SK-N-SH (cell line): ENCODE results near the gene FEM1B. TPM values are rescaled to one million over a fixed set of nuclear protein-coding genes. Genes with fewer than 3 reads are reported as not detected.

ENCODE experiments used
- CTCF ChIA-PET: fragments of 300-600, 350-600 bp; formaldehyde crosslinking; extraction: SDS; loops from one replicate; lab custom pipeline; 2021; lab: Yijun Ruan, JAX
- POLR2A ChIA-PET: fragments of 350-600 bp; sonication (Branson Sonifier 250); formaldehyde crosslinking; extraction: SDS; loops from one replicate; lab custom pipeline; 2020; ENCODE audit warnings: antibody characterized with exemption, inconsistent platforms; lab: Yijun Ruan, JAX
- DNase-seq: peaks from one replicate; pipeline ENCODE4 v3.0.0; 2012
- H2AFZ ChIP-seq: fragments of 200-600 bp; sonication (generic); 2 replicates; pipeline ENCODE4 v1.8.1; 2016; ENCODE audit warnings: antibody characterized with exemption, mild to moderate bottlenecking, low read depth
- H3F3A ChIP-seq: fragments of 200-600 bp; sonication (generic); replicated peaks from 2 replicates; pipeline ENCODE3; 2016; ENCODE audit warnings: antibody characterized with exemption, mild to moderate bottlenecking; ENCODE audit not compliant: insufficient read depth
- H3K27ac ChIP-seq, 2 experiments: fragments of 200-500 bp in 1 of 2; fragments of 200-600 bp in 1 of 2; sonication (Bioruptor generic) in 1 of 2; sonication (generic), shearing (Covaris generic) in 1 of 2; 2 replicates each; pipeline versions ENCODE4 v1.5.1 to v1.6.1; 2014 to 2016; ENCODE audit warnings: low read depth in 2 of 2, inconsistent platforms in 1 of 2, low read length in 1 of 2, mild to moderate bottlenecking in 1 of 2, mixed read lengths in 1 of 2
- H3K27me3 ChIP-seq: fragments of 200-600 bp; sonication (generic), shearing (Covaris generic); 2 replicates; pipeline ENCODE4 v1.6.1; 2016; ENCODE audit warnings: mixed run types; ENCODE audit not compliant: insufficient read depth
- H3K36me3 ChIP-seq, 2 experiments: fragments of 200-500 bp in 1 of 2; fragments of 200-600 bp in 1 of 2; sonication (Bioruptor generic) in 1 of 2; sonication (generic) in 1 of 2; replicated peaks in 1 of 2; 2 replicates each; pipeline versions ENCODE3 to v1.5.1; 2014 to 2016; ENCODE audit warnings: low read length in 1 of 2, mild to moderate bottlenecking in 1 of 2; ENCODE audit not compliant: insufficient read depth in 2 of 2, control insufficient read depth in 1 of 2
- H3K4me1 ChIP-seq, 2 experiments: fragments of 200-500 bp in 1 of 2; fragments of 200-600 bp in 1 of 2; sonication (Bioruptor generic) in 1 of 2; sonication (generic), shearing (Covaris generic) in 1 of 2; 2 replicates each; pipeline versions ENCODE4 v1.5.1 to v1.6.1; 2014 to 2016; ENCODE audit warnings: low read depth in 1 of 2, low read length in 1 of 2, mixed run types in 1 of 2; ENCODE audit not compliant: insufficient read depth in 2 of 2, control insufficient read depth in 1 of 2
- H3K4me2 ChIP-seq: fragments of 200-600 bp; sonication (generic), shearing (Covaris generic); 2 replicates; pipeline ENCODE4 v1.6.1; 2017; ENCODE audit warnings: mixed run types
- H3K4me3 ChIP-seq, 2 experiments: fragments of 200-500 bp in 1 of 2; fragments of 200-600 bp in 1 of 2; sonication (Bioruptor generic) in 1 of 2; sonication (generic), shearing (Covaris generic) in 1 of 2; 2 replicates each; pipeline versions ENCODE4 v1.5.1 to v1.8.1; 2014 to 2016; ENCODE audit warnings: low read depth in 2 of 2, inconsistent platforms in 1 of 2, low read length in 1 of 2, mild to moderate bottlenecking in 1 of 2, mixed read lengths in 1 of 2, moderate library complexity in 1 of 2
- H3K79me2 ChIP-seq: fragments of 200-600 bp; sonication (generic); 2 replicates; pipeline ENCODE4 v1.8.1; 2017; ENCODE audit warnings: mild to moderate bottlenecking; ENCODE audit not compliant: insufficient read depth
- H3K9ac ChIP-seq: fragments of 200-600 bp; sonication (generic); 2 replicates; pipeline ENCODE4 v1.6.1; 2017; ENCODE audit warnings: mixed run types
- H3K9me2 ChIP-seq: fragments of 200-600 bp; sonication (generic); 2 replicates; pipeline ENCODE4 v1.6.1; 2017; ENCODE audit warnings: mixed run types
- H3K9me3 ChIP-seq: fragments of 200-600 bp; sonication (generic); 2 replicates; pipeline ENCODE4 v1.6.1; 2017; ENCODE audit warnings: mixed run types, mild to moderate bottlenecking, moderate library complexity
- H4K20me1 ChIP-seq: fragments of 200-600 bp; sonication (generic); 2 replicates; pipeline ENCODE4 v1.6.1; 2017; ENCODE audit warnings: mild to moderate bottlenecking, mixed run types; ENCODE audit not compliant: insufficient read depth
- CHD2 ChIP-seq: fragments of 150-350 bp; IDR thresholded peaks from 2 replicates; pipeline ENCODE4 v1.6.1; 2018; ENCODE audit warnings: low read length; ENCODE audit not compliant: partially characterized antibody
- EP300 ChIP-seq, 2 experiments: IDR thresholded peaks; 2 replicates each; pipeline versions ENCODE4 v1.4.0 to v1.6.1; 2012; ENCODE audit warnings: borderline replicate concordance in 1 of 2, low read depth in 1 of 2, low read length in 1 of 2
- FOSL2 ChIP-seq: IDR thresholded peaks from 2 replicates; pipeline ENCODE4 v1.4.0; 2012; ENCODE audit warnings: low read depth, mild to moderate bottlenecking, moderate library complexity, borderline replicate concordance
- FOXM1 ChIP-seq: IDR thresholded peaks from 2 replicates; pipeline ENCODE4 v1.4.0; 2012; ENCODE audit warnings: low read depth, mild to moderate bottlenecking
- GATA2 ChIP-seq: sonication (generic); formaldehyde crosslinking; IDR thresholded peaks from 2 replicates; pipeline ENCODE4 v1.5.0; 2020; ENCODE audit warnings: mild to moderate bottlenecking, missing genetic modification reagents
- MAX ChIP-seq: IDR thresholded peaks from 2 replicates; pipeline ENCODE4 v1.4.0; 2012; ENCODE audit warnings: low read depth
- MEF2A ChIP-seq: IDR thresholded peaks from 2 replicates; pipeline ENCODE4 v1.4.0; 2012; ENCODE audit warnings: low read depth, borderline replicate concordance
- MXI1 ChIP-seq: IDR thresholded peaks from 2 replicates; pipeline ENCODE4 v1.6.1; 2012; ENCODE audit warnings: mild to moderate bottlenecking, low read depth, low read length, improper control_type of control experiment
- POLR2AphosphoS5 ChIP-seq: IDR thresholded peaks from 2 replicates; pipeline ENCODE4 v1.6.1; 2012; ENCODE audit warnings: low read depth, low read length
- RXRA ChIP-seq: IDR thresholded peaks from 2 replicates; pipeline ENCODE4 v1.4.0; 2012; ENCODE audit warnings: low read depth, mild to moderate bottlenecking, borderline replicate concordance
- SIN3A ChIP-seq: IDR thresholded peaks from 2 replicates; pipeline ENCODE4 v1.6.1; 2012; ENCODE audit warnings: low read depth, mild to moderate bottlenecking, low read length, moderate library complexity, borderline replicate concordance
- TAF1 ChIP-seq: IDR thresholded peaks from 2 replicates; pipeline ENCODE4 v1.6.1; 2012; ENCODE audit warnings: low read depth, mild to moderate bottlenecking, low read length, moderate library complexity, borderline replicate concordance
- TCF12 ChIP-seq: IDR thresholded peaks from 2 replicates; pipeline ENCODE4 v1.4.0; 2012
- TEAD4 ChIP-seq: IDR thresholded peaks from 2 replicates; pipeline ENCODE4 v1.4.0; 2012; ENCODE audit warnings: mild to moderate bottlenecking, borderline replicate concordance; ENCODE audit not compliant: insufficient read depth
- YY1 ChIP-seq: IDR thresholded peaks from 2 replicates; pipeline ENCODE4 v1.4.0; 2012; ENCODE audit warnings: low read depth, mild to moderate bottlenecking
- WGBS: methylation state at CpG from one replicate; pipeline ENCODE4 v1.1.6; 2017; ENCODE audit warnings: low lambda C conversion rate; 5-methylcytosine and 5-hydroxymethylcytosine counted together
- polyA plus RNA-seq, 3 experiments: library from polyadenylated mRNA; depleted of rRNA; stranded (reverse); fragments of >200 nt; gene quantifications; 2 replicates each; pipeline ENCODE4 v1.2.3, GENCODE V29; 2012
- TF ChIP-seq, protein P1 (sequence below): IDR thresholded peaks from 2 replicates; pipeline ENCODE4; 2012
- TF ChIP-seq, protein P2 (sequence below): fragments of 150-350 bp; IDR thresholded peaks from 2 replicates; pipeline ENCODE4 v1.6.1; 2016; ENCODE audit warnings: mild to moderate bottlenecking, low read depth, low read length
- TF ChIP-seq, protein P3 (sequence below): fragments of 200-600 bp; sonication (generic); IDR thresholded peaks from 2 replicates; pipeline ENCODE4 v1.6.1; 2017; ENCODE audit warnings: antibody characterized with exemption, mild to moderate bottlenecking, moderate library complexity
- TF ChIP-seq, protein P4 (sequence below): IDR thresholded peaks from 2 replicates; pipeline ENCODE4 v1.4.0; 2012; ENCODE audit warnings: low read depth, borderline replicate concordance

FEM1B gene
- polyA plus RNA-seq, 1 of the 3 experiments (the other 2 are of a cell fraction), result 14.0 TPM

GRCh38 chr15:68317281-68318007, 39.9 kb downstream of the FEM1B start:
- no peaks in the 10 kb centered on the region for H4K20me1 ChIP-seq
- TF ChIP-seq MXI1 (no peak), SIN3A (no peak), TCF12 (no peak), RXRA (no peak)
- TF ChIP-seq, all 33 proteins: peak for 0
- no peak for DNase-seq
- H3K4me2 ChIP-seq, result no peak overlapping the region
- H3K4me1 ChIP-seq, result no peaks in the 10 kb centered on the region
- no peak overlapping the region for H2AFZ ChIP-seq
- ChIA-PET POLR2A (no interaction called here), CTCF (interaction anchor here (8.0 kb wide), 1 partner anchor 11 kb away, joined by 75 read pairs; no protein-coding TSS in a partner anchor)
- no peaks in the 10 kb centered on the region for H3K79me2 ChIP-seq
- H3K4me3 ChIP-seq, result no peak overlapping the region
- WGBS, result 94% methylated on average over 12 of the region's 16 CpGs
- no peaks in the 10 kb centered on the region for H3K36me3 ChIP-seq
- no peaks in the 10 kb centered on the region for H3K9me3 ChIP-seq
- H3K9me2 ChIP-seq, result no peaks in the 10 kb centered on the region
- H3K27ac ChIP-seq, result no peak overlapping the region
- H3F3A ChIP-seq, result no peaks in the 10 kb centered on the region
- no peak overlapping the region for H3K9ac ChIP-seq
- H3K27me3 ChIP-seq, result no peaks in the 10 kb centered on the region

DNA sequence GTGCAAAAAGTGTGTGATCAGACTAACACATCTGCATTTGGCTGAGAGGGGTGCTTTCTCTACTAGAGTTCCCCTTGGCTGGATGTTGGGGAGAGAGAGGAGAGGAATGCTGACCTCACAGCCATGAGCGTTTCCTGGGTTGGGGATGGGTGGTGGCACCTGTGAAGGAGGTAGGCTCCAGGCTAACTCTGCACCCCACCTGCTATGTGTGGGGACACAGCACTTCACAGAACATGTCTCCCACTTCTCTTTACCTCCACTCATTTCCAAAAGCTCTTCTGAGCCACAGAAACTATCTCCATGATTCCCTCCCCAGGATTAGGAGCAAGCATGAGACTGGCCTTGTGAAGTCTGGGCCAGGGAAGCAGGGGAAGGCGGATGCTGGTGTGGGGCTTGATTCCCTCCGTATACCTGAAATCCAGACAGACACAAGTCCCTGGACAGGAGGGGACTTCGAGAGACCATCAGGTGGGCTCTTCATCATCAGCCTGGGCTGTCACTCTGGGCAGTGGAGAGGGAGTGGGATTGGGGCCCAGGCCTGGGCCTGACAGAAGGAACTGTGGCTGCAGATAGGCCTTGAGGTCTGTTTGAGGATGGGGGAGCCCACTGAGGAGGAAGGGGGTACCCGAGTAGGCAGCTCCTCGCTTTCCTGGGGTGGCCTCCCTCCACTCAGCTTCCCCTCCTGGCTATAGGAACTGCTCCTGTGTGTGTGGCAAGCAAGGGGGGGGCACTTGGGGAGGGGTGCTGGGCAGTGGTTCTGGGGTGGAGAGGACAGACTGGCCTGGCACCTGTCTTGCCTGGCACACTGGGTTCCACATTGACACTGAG, 40.7 kb downstream of the FEM1B start:
- no peak overlapping the region for H3K27ac ChIP-seq
- no peak overlapping the region for H3K4me2 ChIP-seq
- no peak overlapping the region for H3K9ac ChIP-seq
- H3K9me3 ChIP-seq, result no peaks in the 10 kb centered on the region
- no peaks in the 10 kb centered on the region for H3K36me3 ChIP-seq
- H3F3A ChIP-seq, result no peaks in the 10 kb centered on the region
- H3K27me3 ChIP-seq, result no peaks in the 10 kb centered on the region
- 84% methylated on average over 4 of the region's 6 CpGs for WGBS
- H4K20me1 ChIP-seq, result no peaks in the 10 kb centered on the region
- no peaks in the 10 kb centered on the region for H3K4me1 ChIP-seq
- H3K79me2 ChIP-seq, result no peaks in the 10 kb centered on the region
- DNase-seq, result no peak
- H2AFZ ChIP-seq, result no peak overlapping the region
- H3K9me2 ChIP-seq, result no peaks in the 10 kb centered on the region
- H3K4me3 ChIP-seq, result no peak overlapping the region
- POLR2A ChIA-PET, result no interaction called here
- CTCF ChIA-PET, result interaction anchor here (8.0 kb wide), 1 partner anchor 12 kb away, joined by 75 read pairs; no protein-coding TSS in a partner anchor
- TF ChIP-seq, protein P1, sequence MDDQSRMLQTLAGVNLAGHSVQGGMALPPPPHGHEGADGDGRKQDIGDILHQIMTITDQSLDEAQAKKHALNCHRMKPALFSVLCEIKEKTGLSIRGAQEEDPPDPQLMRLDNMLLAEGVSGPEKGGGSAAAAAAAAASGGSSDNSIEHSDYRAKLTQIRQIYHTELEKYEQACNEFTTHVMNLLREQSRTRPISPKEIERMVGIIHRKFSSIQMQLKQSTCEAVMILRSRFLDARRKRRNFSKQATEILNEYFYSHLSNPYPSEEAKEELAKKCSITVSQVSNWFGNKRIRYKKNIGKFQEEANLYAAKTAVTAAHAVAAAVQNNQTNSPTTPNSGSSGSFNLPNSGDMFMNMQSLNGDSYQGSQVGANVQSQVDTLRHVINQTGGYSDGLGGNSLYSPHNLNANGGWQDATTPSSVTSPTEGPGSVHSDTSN, result no peak
- no peak for TF ChIP-seq GATA2 (CRISPR knock-in tag)
- no peak for TF ChIP-seq MAX
- no peak for TF ChIP-seq TAF1
- TF ChIP-seq, protein P2, sequence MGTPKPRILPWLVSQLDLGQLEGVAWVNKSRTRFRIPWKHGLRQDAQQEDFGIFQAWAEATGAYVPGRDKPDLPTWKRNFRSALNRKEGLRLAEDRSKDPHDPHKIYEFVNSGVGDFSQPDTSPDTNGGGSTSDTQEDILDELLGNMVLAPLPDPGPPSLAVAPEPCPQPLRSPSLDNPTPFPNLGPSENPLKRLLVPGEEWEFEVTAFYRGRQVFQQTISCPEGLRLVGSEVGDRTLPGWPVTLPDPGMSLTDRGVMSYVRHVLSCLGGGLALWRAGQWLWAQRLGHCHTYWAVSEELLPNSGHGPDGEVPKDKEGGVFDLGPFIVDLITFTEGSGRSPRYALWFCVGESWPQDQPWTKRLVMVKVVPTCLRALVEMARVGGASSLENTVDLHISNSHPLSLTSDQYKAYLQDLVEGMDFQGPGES, result no peak
- no peak for TF ChIP-seq RXRA
- no peak for TF ChIP-seq CHD2
- no peak for TF ChIP-seq FOXM1
- no peak for TF ChIP-seq POLR2AphosphoS5
- TF ChIP-seq SIN3A, result no peak
- no peak for TF ChIP-seq EP300 (IDR thresholded peaks at IDR 0.05; ENCODE audit: borderline replicate concordance in 1 of 2, low read depth in 1 of 2, low read length in 1 of 2)
- TF ChIP-seq TEAD4, result no peak
- TF ChIP-seq, protein P3, sequence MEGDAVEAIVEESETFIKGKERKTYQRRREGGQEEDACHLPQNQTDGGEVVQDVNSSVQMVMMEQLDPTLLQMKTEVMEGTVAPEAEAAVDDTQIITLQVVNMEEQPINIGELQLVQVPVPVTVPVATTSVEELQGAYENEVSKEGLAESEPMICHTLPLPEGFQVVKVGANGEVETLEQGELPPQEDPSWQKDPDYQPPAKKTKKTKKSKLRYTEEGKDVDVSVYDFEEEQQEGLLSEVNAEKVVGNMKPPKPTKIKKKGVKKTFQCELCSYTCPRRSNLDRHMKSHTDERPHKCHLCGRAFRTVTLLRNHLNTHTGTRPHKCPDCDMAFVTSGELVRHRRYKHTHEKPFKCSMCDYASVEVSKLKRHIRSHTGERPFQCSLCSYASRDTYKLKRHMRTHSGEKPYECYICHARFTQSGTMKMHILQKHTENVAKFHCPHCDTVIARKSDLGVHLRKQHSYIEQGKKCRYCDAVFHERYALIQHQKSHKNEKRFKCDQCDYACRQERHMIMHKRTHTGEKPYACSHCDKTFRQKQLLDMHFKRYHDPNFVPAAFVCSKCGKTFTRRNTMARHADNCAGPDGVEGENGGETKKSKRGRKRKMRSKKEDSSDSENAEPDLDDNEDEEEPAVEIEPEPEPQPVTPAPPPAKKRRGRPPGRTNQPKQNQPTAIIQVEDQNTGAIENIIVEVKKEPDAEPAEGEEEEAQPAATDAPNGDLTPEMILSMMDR, result no peak
- no peak for TF ChIP-seq MEF2A
- TF ChIP-seq, protein P4, sequence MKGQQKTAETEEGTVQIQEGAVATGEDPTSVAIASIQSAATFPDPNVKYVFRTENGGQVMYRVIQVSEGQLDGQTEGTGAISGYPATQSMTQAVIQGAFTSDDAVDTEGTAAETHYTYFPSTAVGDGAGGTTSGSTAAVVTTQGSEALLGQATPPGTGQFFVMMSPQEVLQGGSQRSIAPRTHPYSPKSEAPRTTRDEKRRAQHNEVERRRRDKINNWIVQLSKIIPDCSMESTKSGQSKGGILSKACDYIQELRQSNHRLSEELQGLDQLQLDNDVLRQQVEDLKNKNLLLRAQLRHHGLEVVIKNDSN, result no peak
- TF ChIP-seq YY1, result no peak
- no peak for TF ChIP-seq FOSL2
